Fibroblast of lung (primary cell): ENCODE measurements around the gene NKAIN2.

Experiments
- EZH2 ChIP-seq: IDR thresholded peaks from 2 replicates; pipeline ENCODE4 v1.5.1; 2012; ENCODE audit warnings: low read length, control low read depth, mild to moderate bottlenecking; ENCODE audit errors: missing control alignments
- TF ChIP-seq, protein P1 (sequence below), 2 donors: IDR thresholded peaks in 1 of 2; conservative IDR thresholded peaks in 1 of 2; 1 replicate in 1 of 2; 2 replicates in 1 of 2; pipeline ENCODE4 v1.5.1; 2011 to 2012; ENCODE audit warnings: low read length in 2 of 2, control low read depth in 1 of 2, inconsistent platforms in 1 of 2, low read depth in 1 of 2, mild to moderate bottlenecking in 1 of 2

GRCh38 chr6:124546601-124547000, 742.9 kb downstream of the NKAIN2 start:
- TF ChIP-seq EZH2 = no peak
- TF ChIP-seq, protein P1, sequence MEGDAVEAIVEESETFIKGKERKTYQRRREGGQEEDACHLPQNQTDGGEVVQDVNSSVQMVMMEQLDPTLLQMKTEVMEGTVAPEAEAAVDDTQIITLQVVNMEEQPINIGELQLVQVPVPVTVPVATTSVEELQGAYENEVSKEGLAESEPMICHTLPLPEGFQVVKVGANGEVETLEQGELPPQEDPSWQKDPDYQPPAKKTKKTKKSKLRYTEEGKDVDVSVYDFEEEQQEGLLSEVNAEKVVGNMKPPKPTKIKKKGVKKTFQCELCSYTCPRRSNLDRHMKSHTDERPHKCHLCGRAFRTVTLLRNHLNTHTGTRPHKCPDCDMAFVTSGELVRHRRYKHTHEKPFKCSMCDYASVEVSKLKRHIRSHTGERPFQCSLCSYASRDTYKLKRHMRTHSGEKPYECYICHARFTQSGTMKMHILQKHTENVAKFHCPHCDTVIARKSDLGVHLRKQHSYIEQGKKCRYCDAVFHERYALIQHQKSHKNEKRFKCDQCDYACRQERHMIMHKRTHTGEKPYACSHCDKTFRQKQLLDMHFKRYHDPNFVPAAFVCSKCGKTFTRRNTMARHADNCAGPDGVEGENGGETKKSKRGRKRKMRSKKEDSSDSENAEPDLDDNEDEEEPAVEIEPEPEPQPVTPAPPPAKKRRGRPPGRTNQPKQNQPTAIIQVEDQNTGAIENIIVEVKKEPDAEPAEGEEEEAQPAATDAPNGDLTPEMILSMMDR (conservative IDR thresholded peaks at IDR 0.05 in 1 of 2, IDR thresholded peaks at IDR 0.05 in 1 of 2; ENCODE audit: low read depth in 1 of 2, low read length in 2 of 2) = no peak
